G401 (cell line): ENCODE results near the gene GRK1. TPM values are rescaled to one million over a fixed set of nuclear protein-coding genes. Genes with fewer than 3 reads are reported as not detected.

Source experiments
- DNase-seq: peaks from one replicate; pipeline ENCODE4 v3.0.0-alpha.2; 2015; ENCODE audit warnings: low spot score
- in situ Hi-C: cut with HindIII; loops from 2 replicates; pipeline ENCODE4 v1.10.0; 2016; ENCODE audit warnings: low sequenced_read_pairs, mixed read lengths
- total RNA-seq: library from RNA; depleted of rRNA; stranded (reverse); fragments of >200 nt; shearing (Covaris generic); gene quantifications from 2 replicates; pipeline ENCODE4 v1.2.3, GENCODE V29; 2014

GRK1 gene
- total RNA-seq, 1 experiment from 2014 or later: 0.07 TPM

GRCh38 chr13:113659337-113659736 is 7.7 kb upstream of the GRK1 start:
- in situ Hi-C loops: no loop called here
- DNase-seq: no peak

- in situ Hi-C loops: no loop called here
Observed at GRCh38 chr13:113660066-113660465, 7.0 kb upstream of the GRK1 start.

GRCh38 chr13:113661509-113661908 is 5.5 kb upstream of the GRK1 start:
- DNase-seq: no peak
- in situ Hi-C loops: no loop called here

More at GRCh38 chr13:113660066-113660465, 7.0 kb upstream of the GRK1 start:
- no peak for DNase-seq

GRCh38 chr13:113663934-113664333 is 3.1 kb upstream of the GRK1 start:
- no peak for DNase-seq
- in situ Hi-C loops: no loop called here

GRCh38 chr13:113664751-113665596 is 2.0 kb upstream of the GRK1 start:
- in situ Hi-C loops: no loop called here
- DNase-seq: no peak

GRCh38 chr13:113665597-113666328 is 1.3 kb upstream of the GRK1 start:
- in situ Hi-C loops: no loop called here
- no peak for DNase-seq

- no peak for DNase-seq
- in situ Hi-C loops: no loop called here
Observed at GRCh38 chr13:113666329-113666670, 719 bp upstream of the GRK1 start.

- in situ Hi-C loops: no loop called here
- no peak for DNase-seq
Observed at GRCh38 chr13:113667771-113668490, 912 bp downstream of the GRK1 start.

GRCh38 chr13:113668491-113668971 is 1.5 kb downstream of the GRK1 start:
- in situ Hi-C loops: no loop called here
- no peak for DNase-seq

- in situ Hi-C loops: no loop called here
Observed at GRCh38 chr13:113669231-113669754, 2.3 kb downstream of the GRK1 start.

GRCh38 chr13:113669755-113670341 is 2.8 kb downstream of the GRK1 start:
- in situ Hi-C loops: no loop called here
- DNase-seq: no peak

More at GRCh38 chr13:113669231-113669754, 2.3 kb downstream of the GRK1 start:
- DNase-seq: no peak

- in situ Hi-C loops: no loop called here
- DNase-seq: no peak
Observed at GRCh38 chr13:113670541-113670940, 3.5 kb downstream of the GRK1 start.

GRCh38 chr13:113671066-113672001 is 4.3 kb downstream of the GRK1 start:
- no peak for DNase-seq
- in situ Hi-C loops: no loop called here

GRCh38 chr13:113672002-113672651 is 5.1 kb downstream of the GRK1 start:
- no peak for DNase-seq
- in situ Hi-C loops: no loop called here

- in situ Hi-C loops: no loop called here
- DNase-seq: no peak
Observed at GRCh38 chr13:113722921-113723320, 55.9 kb downstream of the GRK1 start.

- in situ Hi-C loops: no loop called here
Observed at GRCh38 chr13:113723410-113724015, 56.5 kb downstream of the GRK1 start.

GRCh38 chr13:113724016-113724758 is 57.2 kb downstream of the GRK1 start:
- no peak for DNase-seq
- in situ Hi-C loops: no loop called here

More at GRCh38 chr13:113723410-113724015, 56.5 kb downstream of the GRK1 start:
- DNase-seq: peak; percentile 7
